Pancreas (tissue), 10 donors: Measurements from ENCODE around the gene KIF5C. TPM values are rescaled to one million over a fixed set of nuclear protein-coding genes. Genes with fewer than 3 reads are reported as not detected.
"Not testable (repeated sequence)": the region's sequence is repeated elsewhere in the genome, so short reads cannot be mapped to it uniquely, and the experiment has no call there.

Experiments used
- ATAC-seq, 4 donors: fragments of 200-7000 bp; cut with Tn5 transposase; one replicate each; pipeline versions ENCODE4 v1.8.0 to v1.9.1; 2020; ENCODE audit warnings: mild to moderate bottlenecking in 4 of 4, moderate library complexity in 4 of 4
- DNase-seq, 6 donors: peaks; one replicate each; pipeline ENCODE4 v3.0.0-alpha.2; 2020
- FAIRE-seq: peaks from 2 replicates; lab custom pipeline; 2012; peaks lifted over from hg19 to GRCh38; lab: Jason Lieb, UNC
- H3K27ac ChIP-seq, 4 donors: fragments of 200-600 bp; sonication (generic); 1 replicate in 3 of 4; 2 replicates in 1 of 4; pipeline versions ENCODE4 v1.5.0 to v1.8.0; 2020
- H3K27me3 ChIP-seq, 4 donors: fragments of 200-600 bp; one replicate each; pipeline ENCODE4 v1.8.0; 2021
- H3K36me3 ChIP-seq, 3 donors: fragments of 200-600 bp; sonication (generic) in 1 of 3; one replicate each; pipeline versions ENCODE4 v1.5.0 to v1.8.0; 2020 to 2021
- H3K4me1 ChIP-seq, 3 donors: fragments of 200-600 bp; one replicate each; pipeline ENCODE4 v1.8.0; 2021
- H3K4me3 ChIP-seq, 4 donors: fragments of 200-600 bp; sonication (generic) in 2 of 4; one replicate each; pipeline versions ENCODE4 v1.5.0 to v1.8.0; 2020 to 2021
- H3K9me3 ChIP-seq, 4 donors: fragments of 200-600 bp; one replicate each; pipeline ENCODE4 v1.8.0; 2021
- WGBS, 2 donors: extraction: QIAGEN DNeasy Blood & Tissue Kit; methylation state at CpG; one replicate each; pipeline ENCODE4 v1.1.7; 2013; 5-methylcytosine and 5-hydroxymethylcytosine counted together
- intact Hi-C, 3 donors: fragments of 100-400 bp; cut with DNase I; formaldehyde crosslinking; loops; one replicate each; pipeline versions ENCODE4 v1.11.1 to v1.14.2; 2022
- polyA plus RNA-seq, 2 donors: library from polyadenylated mRNA; stranded (reverse); fragments of 200-250 nt; gene quantifications; one replicate each; pipeline ENCODE4 v1.2.3, GENCODE V29; 2013
- total RNA-seq, 6 donors: library from RNA; stranded (reverse); fragmentation: NEBNext Ultra II Directional in 4 of 6; extraction: Animal tissue kit (Norgen Biotek cat#: 25700) in 4 of 6; gene quantifications; one replicate each; pipeline versions ENCODE4 v1.2.1 to v1.2.4, GENCODE V29; 2021 to 2023
- TF ChIP-seq, protein P1 (sequence below), 4 donors: fragments of 200-600 bp; sonication (generic) in 3 of 4; IDR thresholded peaks; one replicate each; pipeline versions ENCODE4 v1.5.0 to v1.8.0; 2021; ENCODE audit warnings: antibody characterized with exemption in 4 of 4
- donor health status: healthy with polysubstance abuse.
- donor health status: DM: no; HTN: no; CAD: no; lungs with moderate emphysema.
- donor health status: DM: no; HTN: no; CAD: no.
- donor health status: control.
- donor health status: control.
- donor health status: Bipolar disorder and iron deficiency.
- donor health status: DM: yes; HTN: yes; CAD: no.
- donor health status: DM: no; HTN: no; CAD: no.
- donor health status: DM: no; HTN: no; CAD: no.
- donor health status: DM: yes; HTN: yes; CAD: no.

The KIF5C gene
- total and polyA plus RNA-seq, 8 donors: 0.88 to 10.2 (median 2.8) TPM

DNA sequence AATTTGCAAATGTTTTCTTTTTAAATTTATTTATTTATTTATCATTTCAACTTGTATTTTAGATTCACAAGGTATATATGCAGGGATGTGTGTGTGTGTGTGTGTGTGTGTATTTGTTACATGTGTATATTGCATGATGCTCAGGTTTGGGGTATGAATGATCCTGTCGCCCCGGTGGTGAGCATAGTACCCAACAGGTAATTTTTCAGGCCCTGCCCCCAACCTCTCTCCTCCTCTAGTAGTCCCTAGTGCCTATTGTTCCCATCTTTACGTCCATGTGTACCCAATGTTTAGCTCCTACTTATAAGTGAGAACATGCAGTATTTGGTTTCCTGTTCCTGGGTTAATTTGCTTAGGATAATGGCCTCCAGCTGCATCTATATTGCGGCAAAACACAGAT, 33.0 kb upstream of the KIF5C start:
- TF ChIP-seq, protein P1, sequence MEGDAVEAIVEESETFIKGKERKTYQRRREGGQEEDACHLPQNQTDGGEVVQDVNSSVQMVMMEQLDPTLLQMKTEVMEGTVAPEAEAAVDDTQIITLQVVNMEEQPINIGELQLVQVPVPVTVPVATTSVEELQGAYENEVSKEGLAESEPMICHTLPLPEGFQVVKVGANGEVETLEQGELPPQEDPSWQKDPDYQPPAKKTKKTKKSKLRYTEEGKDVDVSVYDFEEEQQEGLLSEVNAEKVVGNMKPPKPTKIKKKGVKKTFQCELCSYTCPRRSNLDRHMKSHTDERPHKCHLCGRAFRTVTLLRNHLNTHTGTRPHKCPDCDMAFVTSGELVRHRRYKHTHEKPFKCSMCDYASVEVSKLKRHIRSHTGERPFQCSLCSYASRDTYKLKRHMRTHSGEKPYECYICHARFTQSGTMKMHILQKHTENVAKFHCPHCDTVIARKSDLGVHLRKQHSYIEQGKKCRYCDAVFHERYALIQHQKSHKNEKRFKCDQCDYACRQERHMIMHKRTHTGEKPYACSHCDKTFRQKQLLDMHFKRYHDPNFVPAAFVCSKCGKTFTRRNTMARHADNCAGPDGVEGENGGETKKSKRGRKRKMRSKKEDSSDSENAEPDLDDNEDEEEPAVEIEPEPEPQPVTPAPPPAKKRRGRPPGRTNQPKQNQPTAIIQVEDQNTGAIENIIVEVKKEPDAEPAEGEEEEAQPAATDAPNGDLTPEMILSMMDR (IDR thresholded peaks at IDR 0.05): no peak
- intact Hi-C loops: no loop called here
- peaks cover 0 to 3% (median 0%) of the 10 kb centered on the region in 4 donors for H3K27me3 ChIP-seq
- 64 to 72% methylated on average over 4 of the region's 4 CpGs for WGBS, 2 donors
- FAIRE-seq (no peak), ATAC-seq (no peak), DNase-seq (no peak)
- no peak overlapping the region for H3K4me3 ChIP-seq
- no peaks in the 10 kb centered on the region for H3K36me3 ChIP-seq
- no peaks in the 10 kb centered on the region for H3K4me1 ChIP-seq
- no peak overlapping the region for H3K27ac ChIP-seq
- H3K9me3 ChIP-seq: no peaks in the 10 kb centered on the region

DNA sequence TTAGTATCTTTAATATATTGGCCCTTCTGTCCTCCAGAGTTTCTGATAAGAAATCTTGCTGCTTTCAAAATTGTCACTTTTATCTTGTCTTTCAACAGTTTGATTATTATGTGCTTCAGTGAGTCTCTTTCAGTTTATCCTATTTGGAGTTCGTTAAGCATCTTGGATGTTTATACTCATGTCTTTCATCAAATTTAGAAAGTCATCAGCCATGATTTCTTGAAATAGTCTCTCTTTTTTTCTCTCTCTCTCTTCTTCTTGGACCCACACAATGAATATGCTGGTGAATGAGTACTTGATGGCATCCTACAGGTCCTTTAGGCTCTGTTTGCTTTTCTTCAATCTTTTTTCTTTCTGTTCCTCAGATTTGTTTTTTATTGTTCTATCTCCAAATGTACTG, 26.9 kb upstream of the KIF5C start:
- H3K27me3 ChIP-seq: peaks cover 0 to 3% (median 0%) of the 10 kb centered on the region in 4 donors
- ATAC-seq: no peak
- TF ChIP-seq, protein P1 (IDR thresholded peaks at IDR 0.05): no peak
- H3K36me3 ChIP-seq: no peaks in the 10 kb centered on the region
- DNase-seq: no peak
- no peak overlapping the region for H3K4me3 ChIP-seq
- no peak for FAIRE-seq
- intact Hi-C loops: no loop called here
- H3K4me1 ChIP-seq: no peaks in the 10 kb centered on the region
- WGBS, 2 donors: 61 to 76% methylated on average over 1 of the region's 1 CpG
- no peaks in the 10 kb centered on the region for H3K9me3 ChIP-seq
- H3K27ac ChIP-seq: no peak overlapping the region

DNA sequence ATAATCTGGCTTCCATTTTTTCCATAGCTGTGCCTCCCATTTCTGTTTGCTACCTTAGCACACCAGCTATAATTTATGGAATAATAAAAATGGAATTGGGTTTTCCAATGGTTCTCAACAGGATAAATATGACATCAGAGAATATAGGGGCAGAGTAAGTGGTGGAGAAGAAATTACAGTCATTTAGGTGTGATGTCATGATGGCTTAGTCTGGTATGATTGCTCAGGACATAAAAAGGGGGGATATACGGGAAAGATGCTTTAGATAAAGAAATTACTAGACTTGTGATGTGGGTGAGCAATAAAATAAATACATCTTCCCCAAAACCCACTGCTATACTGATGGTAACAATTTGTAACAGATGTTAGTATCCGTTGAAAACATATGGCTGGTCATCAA, 21.6 kb upstream of the KIF5C start:
- Histone ChIP-seq H3K4me3 (no peak overlapping the region), H3K27me3 (no peaks in the 10 kb centered on the region), H3K9me3 (no peaks in the 10 kb centered on the region), H3K36me3 (no peaks in the 10 kb centered on the region), H3K4me1 (no peaks in the 10 kb centered on the region), H3K27ac (no peak overlapping the region)
- intact Hi-C loops: no loop called here
- WGBS, 2 donors: 71 to 73% methylated on average over 2 of the region's 2 CpGs
- TF ChIP-seq, protein P1 (IDR thresholded peaks at IDR 0.05): no peak
- DNase-seq: no peak
- ATAC-seq: no peak
- no peak for FAIRE-seq

DNA sequence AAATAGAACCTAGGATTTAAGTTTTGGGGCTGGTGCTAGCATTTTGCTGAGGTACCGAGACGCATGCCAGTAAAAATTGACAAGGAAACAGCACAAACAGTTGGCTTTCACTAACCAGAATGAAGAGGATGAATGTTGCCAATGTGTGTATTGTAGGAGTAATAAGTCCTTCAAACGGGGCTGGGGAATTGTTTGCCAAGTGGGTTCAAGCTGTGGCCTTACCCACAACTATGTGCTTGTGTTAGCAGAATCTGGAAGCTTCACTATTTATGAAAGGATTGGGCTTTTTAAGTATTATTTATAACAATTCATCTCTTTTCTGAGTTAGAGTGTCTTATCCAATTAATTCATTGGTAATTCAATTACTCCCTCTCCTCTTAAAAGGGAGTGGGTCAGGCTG, 15.0 kb upstream of the KIF5C start:
- no peaks in the 10 kb centered on the region for H3K27me3 ChIP-seq
- no peak for ATAC-seq
- no peak for DNase-seq
- intact Hi-C loops: no loop called here
- H3K4me1 ChIP-seq: no peaks in the 10 kb centered on the region
- H3K36me3 ChIP-seq: no peaks in the 10 kb centered on the region
- 45 to 47% methylated on average over 3 of the region's 3 CpGs for WGBS, 2 donors
- no peak overlapping the region for H3K4me3 ChIP-seq
- FAIRE-seq: no peak
- no peaks in the 10 kb centered on the region for H3K9me3 ChIP-seq
- H3K27ac ChIP-seq: no peak overlapping the region
- TF ChIP-seq, protein P1 (IDR thresholded peaks at IDR 0.05): no peak

DNA sequence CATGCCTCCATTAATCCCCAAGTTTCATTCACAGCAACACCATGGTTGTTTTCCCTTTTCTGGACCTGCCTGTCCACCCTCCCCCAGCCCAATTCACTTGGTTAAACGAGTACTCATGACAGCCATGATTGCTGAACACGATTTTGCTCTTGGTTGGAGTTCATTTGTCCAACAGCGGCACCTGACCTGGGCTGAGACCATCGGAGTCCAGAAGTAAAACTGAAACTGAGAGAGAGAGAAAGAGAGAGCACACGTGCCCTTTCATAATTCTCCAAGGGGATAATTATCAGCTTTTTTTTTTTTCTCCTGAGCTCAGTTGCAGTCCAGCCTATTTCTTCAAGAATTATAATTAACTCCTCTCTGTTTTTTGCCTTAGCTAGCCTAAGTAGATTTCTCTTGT, 13.7 kb upstream of the KIF5C start:
- no peaks in the 10 kb centered on the region for H3K27me3 ChIP-seq
- H3K36me3 ChIP-seq: no peaks in the 10 kb centered on the region
- intact Hi-C loops: no loop called here
- H3K9me3 ChIP-seq: no peaks in the 10 kb centered on the region
- 75 to 84% methylated on average over 5 of the region's 5 CpGs for WGBS, 2 donors
- TF ChIP-seq, protein P1 (IDR thresholded peaks at IDR 0.05): no peak
- no peak for ATAC-seq
- H3K27ac ChIP-seq: no peak overlapping the region
- H3K4me1 ChIP-seq: no peaks in the 10 kb centered on the region
- no peak for DNase-seq
- FAIRE-seq: no peak
- no peak overlapping the region for H3K4me3 ChIP-seq

DNA sequence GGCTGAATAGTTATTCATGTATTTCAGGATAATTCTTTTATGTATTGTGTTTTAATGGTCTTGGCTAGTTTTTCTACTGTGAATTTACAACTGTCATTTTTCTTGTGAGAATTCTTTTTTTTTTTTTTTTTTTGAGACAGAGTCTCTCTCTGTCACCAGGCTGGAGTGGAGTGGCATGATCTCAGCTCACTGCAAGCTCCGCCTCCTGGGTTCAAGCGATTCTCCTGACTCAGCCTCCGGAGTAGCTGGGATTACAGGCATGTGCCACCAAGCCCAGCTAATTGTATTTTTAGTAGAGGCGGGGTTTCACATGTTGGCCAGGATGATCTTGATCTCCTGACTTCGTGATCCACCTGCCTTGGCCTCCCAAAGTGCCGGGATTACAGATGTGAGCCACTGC, 12.5 kb upstream of the KIF5C start:
- intact Hi-C loops, H3K4me3 ChIP-seq: not testable (repeated sequence)
- 81 to 86% methylated on average over 6 of the region's 6 CpGs for WGBS, 2 donors

More for the DNA sequence above, 12.5 kb upstream of the KIF5C start:
- not testable (repeated sequence) for H3K9me3 ChIP-seq, ATAC-seq, FAIRE-seq, H3K36me3 ChIP-seq, H3K27me3 ChIP-seq, H3K27ac ChIP-seq, DNase-seq, H3K4me1 ChIP-seq
